ENCODE results near the gene RGS10. TPM values are rescaled to one million over a fixed set of nuclear protein-coding genes. Genes with fewer than 3 reads are reported as not detected.

RGS10 gene
- total RNA-seq, 1 experiment from 2014 or later, result 46.0 TPM

DNA sequence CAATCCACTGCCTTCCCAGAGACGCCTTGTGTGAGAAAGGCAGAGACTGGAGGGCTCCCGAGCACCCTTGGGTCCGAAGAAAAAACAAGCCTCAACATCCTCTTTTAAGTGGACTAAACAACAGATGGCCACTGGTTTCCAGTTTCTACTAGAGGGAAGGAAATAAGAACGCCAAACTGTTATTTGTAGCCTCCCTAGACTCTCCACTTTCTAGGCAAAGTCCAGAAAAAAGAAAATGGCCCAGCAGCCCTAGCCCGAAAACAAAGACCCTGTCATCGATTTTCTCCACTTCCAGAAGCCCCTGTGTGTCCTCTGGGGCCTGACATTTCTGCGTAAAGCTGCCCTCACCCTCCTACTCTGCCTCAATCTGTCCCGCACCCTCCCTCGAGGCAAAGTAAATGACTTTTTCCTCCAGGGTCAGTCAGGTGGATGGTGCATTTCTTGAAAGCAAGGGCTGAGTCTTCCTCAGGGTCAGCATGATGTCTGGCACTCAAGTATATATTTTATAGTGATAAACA lies 6.0 kb downstream of the RGS10 start:
- no peaks in the 10 kb centered on the region for H3K36me3 ChIP-seq (ENCODE audit: low read depth)
- H4K20me1 ChIP-seq (ENCODE audit: insufficient read depth), result no peaks in the 10 kb centered on the region
- BruUV-seq (replicated peaks), result no TSS peak
- H3K9me3 ChIP-seq (ENCODE audit: insufficient read depth, low read depth), result no peaks in the 10 kb centered on the region
- ChIA-PET POLR2A (ENCODE audit: unreplicated experiment) (no interaction called here), CTCF (no interaction called here)
- H3K4me1 ChIP-seq (replicated peaks; ENCODE audit: insufficient read depth), result peaks cover 31% of the 10 kb centered on the region
- H3K4me2 ChIP-seq, result no peak overlapping the region
- no peak for DNase-seq
- peaks cover 6% of the 10 kb centered on the region; the same call in 1 of the 2 replicates for H3F3A ChIP-seq (ENCODE audit: insufficient read depth, low read depth)
- TF ChIP-seq EZH2 (IDR thresholded peaks at IDR 0.05; ENCODE audit: low read depth), result no peak
- TF ChIP-seq, protein P1, sequence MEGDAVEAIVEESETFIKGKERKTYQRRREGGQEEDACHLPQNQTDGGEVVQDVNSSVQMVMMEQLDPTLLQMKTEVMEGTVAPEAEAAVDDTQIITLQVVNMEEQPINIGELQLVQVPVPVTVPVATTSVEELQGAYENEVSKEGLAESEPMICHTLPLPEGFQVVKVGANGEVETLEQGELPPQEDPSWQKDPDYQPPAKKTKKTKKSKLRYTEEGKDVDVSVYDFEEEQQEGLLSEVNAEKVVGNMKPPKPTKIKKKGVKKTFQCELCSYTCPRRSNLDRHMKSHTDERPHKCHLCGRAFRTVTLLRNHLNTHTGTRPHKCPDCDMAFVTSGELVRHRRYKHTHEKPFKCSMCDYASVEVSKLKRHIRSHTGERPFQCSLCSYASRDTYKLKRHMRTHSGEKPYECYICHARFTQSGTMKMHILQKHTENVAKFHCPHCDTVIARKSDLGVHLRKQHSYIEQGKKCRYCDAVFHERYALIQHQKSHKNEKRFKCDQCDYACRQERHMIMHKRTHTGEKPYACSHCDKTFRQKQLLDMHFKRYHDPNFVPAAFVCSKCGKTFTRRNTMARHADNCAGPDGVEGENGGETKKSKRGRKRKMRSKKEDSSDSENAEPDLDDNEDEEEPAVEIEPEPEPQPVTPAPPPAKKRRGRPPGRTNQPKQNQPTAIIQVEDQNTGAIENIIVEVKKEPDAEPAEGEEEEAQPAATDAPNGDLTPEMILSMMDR (conservative IDR thresholded peaks at IDR 0.05), result no peak
- H3K9me2 ChIP-seq (ENCODE audit: insufficient read depth), result no peaks in the 10 kb centered on the region
- no peak overlapping the region for H3K27ac ChIP-seq
- no peaks in the 10 kb centered on the region for H3K27me3 ChIP-seq (ENCODE audit: insufficient read depth, low read depth)
- peaks cover 51% of the 10 kb centered on the region for H3K79me2 ChIP-seq (ENCODE audit: low read depth)
- no peak overlapping the region for H3K4me3 ChIP-seq
- intact Hi-C loops (cut with micrococcal nuclease; ENCODE audit: unreplicated experiment), result no loop called here
- no peak overlapping the region for H2AFZ ChIP-seq

DNA sequence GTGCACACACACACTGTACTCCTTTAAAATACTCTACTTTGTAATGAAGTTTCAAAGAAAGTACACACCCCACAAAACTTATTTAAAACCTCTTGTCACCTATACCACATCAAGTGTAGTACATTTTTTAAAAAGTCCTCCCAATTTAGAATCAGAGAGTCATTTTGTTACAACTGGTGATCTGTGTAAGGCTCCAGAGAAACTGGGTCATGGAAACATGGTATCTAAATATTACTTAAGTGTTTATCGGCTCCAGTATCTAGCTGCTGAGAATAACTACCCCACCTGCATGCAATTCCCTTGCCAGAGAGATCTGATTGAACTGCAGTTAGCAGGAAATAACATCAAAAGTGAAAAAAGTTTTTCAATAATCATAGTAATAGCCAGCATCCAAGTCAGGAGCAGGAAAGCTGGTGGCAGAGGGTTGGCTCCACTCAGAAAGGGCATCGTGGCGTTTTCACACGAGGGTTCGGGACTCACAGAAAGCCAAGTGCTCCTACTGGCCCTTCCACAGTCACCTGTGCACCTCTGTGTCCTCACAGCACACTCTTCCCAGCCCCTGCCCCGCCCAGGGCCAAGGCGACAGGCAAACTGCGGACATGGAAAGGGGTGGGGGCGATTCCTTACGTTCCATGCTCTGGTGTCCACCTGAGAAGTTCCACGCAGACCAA lies 6.5 kb downstream of the RGS10 start:
- H3K4me1 ChIP-seq (replicated peaks; ENCODE audit: insufficient read depth), result peaks cover 26% of the 10 kb centered on the region
- no peak overlapping the region for H2AFZ ChIP-seq
- no peaks in the 10 kb centered on the region for H3K9me3 ChIP-seq (ENCODE audit: insufficient read depth, low read depth)
- H3K4me2 ChIP-seq, result no peak overlapping the region
- H4K20me1 ChIP-seq (ENCODE audit: insufficient read depth), result no peaks in the 10 kb centered on the region
- peaks cover 6% of the 10 kb centered on the region; the same call in 1 of the 2 replicates for H3F3A ChIP-seq (ENCODE audit: insufficient read depth, low read depth)
- peaks cover 48% of the 10 kb centered on the region for H3K79me2 ChIP-seq (ENCODE audit: low read depth)
- H3K9me2 ChIP-seq (ENCODE audit: insufficient read depth), result no peaks in the 10 kb centered on the region
- intact Hi-C loops (cut with micrococcal nuclease; ENCODE audit: unreplicated experiment), result no loop called here
- no peak for TF ChIP-seq EZH2 (IDR thresholded peaks at IDR 0.05; ENCODE audit: low read depth)
- TF ChIP-seq, protein P1 (conservative IDR thresholded peaks at IDR 0.05), result no peak
- no peak overlapping the region for H3K4me3 ChIP-seq
- no peak overlapping the region for H3K27ac ChIP-seq
- ChIA-PET POLR2A (ENCODE audit: unreplicated experiment) (no interaction called here), CTCF (no interaction called here)
- H3K27me3 ChIP-seq (ENCODE audit: insufficient read depth, low read depth), result no peaks in the 10 kb centered on the region
- BruUV-seq (replicated peaks), result no TSS peak
- no peaks in the 10 kb centered on the region for H3K36me3 ChIP-seq (ENCODE audit: low read depth)
- no peak for DNase-seq

DNA sequence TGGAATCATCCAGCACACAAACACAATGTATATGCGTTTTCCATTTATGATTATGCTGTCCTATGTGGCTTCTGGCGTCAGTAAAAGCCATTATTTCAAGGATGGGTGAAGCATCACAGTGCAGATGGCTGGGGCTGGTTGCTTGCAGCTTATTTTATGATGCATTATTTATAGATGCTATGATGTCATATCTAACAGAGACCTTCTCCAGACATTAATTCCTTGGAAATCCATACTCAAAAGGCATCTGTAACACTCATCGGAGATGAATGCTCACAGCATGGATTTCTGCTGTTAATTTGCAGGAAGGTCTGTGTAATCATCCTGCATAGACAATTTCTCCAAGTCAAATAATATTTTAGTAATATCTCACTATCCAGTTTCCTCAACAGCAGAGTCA lies 7.2 kb downstream of the RGS10 start:
- no peak overlapping the region for H3K4me2 ChIP-seq
- H3K27ac ChIP-seq, result no peak overlapping the region
- H2AFZ ChIP-seq, result no peak overlapping the region
- intact Hi-C loops (cut with micrococcal nuclease; ENCODE audit: unreplicated experiment), result no loop called here
- peaks cover 20% of the 10 kb centered on the region for H3K4me1 ChIP-seq (replicated peaks; ENCODE audit: insufficient read depth)
- no peaks in the 10 kb centered on the region for H4K20me1 ChIP-seq (ENCODE audit: insufficient read depth)
- H3K27me3 ChIP-seq (ENCODE audit: insufficient read depth, low read depth), result no peaks in the 10 kb centered on the region
- BruUV-seq (replicated peaks), result no TSS peak
- H3K9me3 ChIP-seq (ENCODE audit: insufficient read depth, low read depth), result no peaks in the 10 kb centered on the region
- H3F3A ChIP-seq (ENCODE audit: insufficient read depth, low read depth), result peaks cover 6% of the 10 kb centered on the region; the same call in 1 of the 2 replicates
- H3K4me3 ChIP-seq, result no peak overlapping the region
- CTCF ChIA-PET, result no interaction called here
- no peaks in the 10 kb centered on the region for H3K36me3 ChIP-seq (ENCODE audit: low read depth)
- no peak for DNase-seq
- H3K79me2 ChIP-seq (ENCODE audit: low read depth), result peaks cover 42% of the 10 kb centered on the region
- no peaks in the 10 kb centered on the region for H3K9me2 ChIP-seq (ENCODE audit: insufficient read depth)
- no peak for TF ChIP-seq EZH2 (IDR thresholded peaks at IDR 0.05; ENCODE audit: low read depth)
- TF ChIP-seq, protein P1 (conservative IDR thresholded peaks at IDR 0.05), result no peak
- POLR2A ChIA-PET (ENCODE audit: unreplicated experiment), result no interaction called here
